ENCODE results near the gene SOX5. TPM values are rescaled to one million over a fixed set of nuclear protein-coding genes. Genes with fewer than 3 reads are reported as not detected.

The SOX5 gene
- total RNA-seq, 3 donors from 2014 or later (not counting 1 experiment from before 2014, with no cell fraction given) = 0.80 to 0.95 TPM; not detected in 1

DNA sequence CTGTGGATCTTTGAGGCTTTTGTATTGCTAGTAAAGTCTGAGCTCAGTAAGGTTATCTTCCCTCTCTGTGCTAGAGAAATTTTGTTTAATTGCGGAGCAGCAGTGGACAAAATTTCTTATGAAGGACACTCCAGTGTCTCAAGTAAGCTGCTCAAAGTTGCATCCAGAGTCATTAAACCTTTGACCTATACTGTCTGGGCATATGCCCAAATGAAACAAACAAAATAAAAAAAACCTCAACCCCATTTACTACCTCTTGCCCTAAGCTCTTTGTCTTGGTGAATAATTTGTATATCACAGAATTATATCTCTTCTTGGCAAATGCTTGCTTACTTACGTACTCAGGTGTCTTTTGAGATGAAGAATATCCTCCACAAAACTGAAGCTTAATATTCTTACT lies 465.2 kb downstream of the SOX5 start:
- intact Hi-C loops (cut with micrococcal nuclease) = no loop called here
- no peak for DNase-seq
- H3K4me1 Mint-ChIP-seq = no peaks in the 10 kb centered on the region
- no peak overlapping the region for H3K4me3 ChIP-seq (ENCODE audit: low read length)
- H3K36me3 ChIP-seq (ENCODE audit: control insufficient read depth, insufficient read depth, low read length) = no peaks in the 10 kb centered on the region
- H3K36me3 Mint-ChIP-seq = no peaks in the 10 kb centered on the region
- H3K9me3 Mint-ChIP-seq = peaks cover 10 to 21% of the 10 kb centered on the region in 2 donors
- no peaks in the 10 kb centered on the region for H3K4me1 ChIP-seq (ENCODE audit: control insufficient read depth, insufficient read depth, low read length)
- WGBS (ENCODE audit: insufficient coverage) = 100% methylated on average over 1 of the region's 2 CpGs
- no peak for ATAC-seq
- H3K27ac Mint-ChIP-seq = no peak overlapping the region
- TF ChIP-seq, protein P1, sequence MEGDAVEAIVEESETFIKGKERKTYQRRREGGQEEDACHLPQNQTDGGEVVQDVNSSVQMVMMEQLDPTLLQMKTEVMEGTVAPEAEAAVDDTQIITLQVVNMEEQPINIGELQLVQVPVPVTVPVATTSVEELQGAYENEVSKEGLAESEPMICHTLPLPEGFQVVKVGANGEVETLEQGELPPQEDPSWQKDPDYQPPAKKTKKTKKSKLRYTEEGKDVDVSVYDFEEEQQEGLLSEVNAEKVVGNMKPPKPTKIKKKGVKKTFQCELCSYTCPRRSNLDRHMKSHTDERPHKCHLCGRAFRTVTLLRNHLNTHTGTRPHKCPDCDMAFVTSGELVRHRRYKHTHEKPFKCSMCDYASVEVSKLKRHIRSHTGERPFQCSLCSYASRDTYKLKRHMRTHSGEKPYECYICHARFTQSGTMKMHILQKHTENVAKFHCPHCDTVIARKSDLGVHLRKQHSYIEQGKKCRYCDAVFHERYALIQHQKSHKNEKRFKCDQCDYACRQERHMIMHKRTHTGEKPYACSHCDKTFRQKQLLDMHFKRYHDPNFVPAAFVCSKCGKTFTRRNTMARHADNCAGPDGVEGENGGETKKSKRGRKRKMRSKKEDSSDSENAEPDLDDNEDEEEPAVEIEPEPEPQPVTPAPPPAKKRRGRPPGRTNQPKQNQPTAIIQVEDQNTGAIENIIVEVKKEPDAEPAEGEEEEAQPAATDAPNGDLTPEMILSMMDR (IDR thresholded peaks at IDR 0.05) = no peak
- no peaks in the 10 kb centered on the region for H3K9me3 ChIP-seq (ENCODE audit: control insufficient read depth, insufficient read depth, low read length)
- H3K27ac ChIP-seq (ENCODE audit: low read length) = no peak overlapping the region
- H3K4me3 Mint-ChIP-seq = no peak overlapping the region
- H3K27me3 Mint-ChIP-seq (ENCODE audit: low read depth in 2 of 2) = no peaks in the 10 kb centered on the region
- no peaks in the 10 kb centered on the region for H3K27me3 ChIP-seq (ENCODE audit: control insufficient read depth, insufficient read depth, low read length)

DNA sequence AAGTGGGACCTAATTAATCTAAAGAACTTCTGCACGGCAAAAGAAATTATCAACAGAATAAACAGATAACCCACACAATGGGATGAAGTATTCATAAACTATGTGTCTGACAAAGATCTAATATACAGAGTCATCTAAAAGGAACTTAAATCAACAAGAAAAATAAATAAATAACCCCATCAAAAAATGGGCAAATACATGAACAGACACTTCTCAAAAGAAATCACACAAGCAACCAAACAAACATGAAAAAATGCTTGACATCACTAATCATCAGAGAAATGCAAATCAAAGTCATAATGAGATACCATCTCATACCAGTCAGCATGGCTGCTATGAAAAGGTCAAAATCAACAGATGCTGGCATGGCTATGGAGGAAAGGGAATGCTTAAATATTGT lies 466.9 kb downstream of the SOX5 start:
- TF ChIP-seq, protein P1 (IDR thresholded peaks at IDR 0.05) = no peak
- Mint-ChIP-seq H3K9me3 (peaks cover 13 to 32% of the 10 kb centered on the region in 2 donors), H3K4me3 (no peak overlapping the region), H3K27ac (no peak overlapping the region), H3K36me3 (no peaks in the 10 kb centered on the region), H3K27me3 (ENCODE audit: low read depth in 2 of 2) (no peaks in the 10 kb centered on the region), H3K4me1 (no peaks in the 10 kb centered on the region)
- no peak for DNase-seq
- H3K9me3 ChIP-seq (ENCODE audit: control insufficient read depth, insufficient read depth, low read length) = no peaks in the 10 kb centered on the region
- no peaks in the 10 kb centered on the region for H3K36me3 ChIP-seq (ENCODE audit: control insufficient read depth, insufficient read depth, low read length)
- H3K4me1 ChIP-seq (ENCODE audit: control insufficient read depth, insufficient read depth, low read length) = no peaks in the 10 kb centered on the region
- intact Hi-C loops (cut with micrococcal nuclease) = no loop called here
- WGBS (ENCODE audit: insufficient coverage) = no CpG with 5 or more reads among the region's 1 CpG
- H3K4me3 ChIP-seq (ENCODE audit: low read length) = no peak overlapping the region
- H3K27me3 ChIP-seq (ENCODE audit: control insufficient read depth, insufficient read depth, low read length) = no peaks in the 10 kb centered on the region
- ATAC-seq = no peak
- H3K27ac ChIP-seq (ENCODE audit: low read length) = no peak overlapping the region

Data from natural killer cell (primary cell).